Common myeloid progenitor, CD34-positive (primary cell): ENCODE measurements around the gene VWA5B2.
A peak's percentile ranks its signal among the peaks of the same experiment; 100 is the strongest.

Source experiments
- CTCF ChIA-PET: fragments of 350-600 bp; sonication (Branson Sonifier 250); formaldehyde crosslinking; loops from one replicate; lab custom pipeline; 2021; ENCODE audit warnings: antibody characterized with exemption; lab: Charles Lee
- POLR2A ChIA-PET: fragments of 350-600 bp; sonication (Branson Sonifier 250); formaldehyde crosslinking; loops from one replicate; lab custom pipeline; 2021; ENCODE audit warnings: antibody characterized with exemption; lab: Charles Lee
- DNase-seq, 3 donors: peaks; one replicate each; pipeline versions ENCODE4 v3.0.0 to v3.0.0-alpha.2; 2013
- H3K27ac ChIP-seq, 2 experiments: 1 replicate in 1 of 2; 2 replicates in 1 of 2; pipeline ENCODE4 v1.7.0; 2013; ENCODE audit warnings: inconsistent platforms in 2 of 2, low read length in 2 of 2, mild to moderate bottlenecking in 2 of 2, low read depth in 1 of 2, moderate library complexity in 1 of 2; ENCODE audit not compliant: severe bottlenecking in 2 of 2, insufficient read depth in 1 of 2, poor library complexity in 1 of 2
- H3K27me3 ChIP-seq, 5 experiments: replicated peaks in 2 of 5; 1 replicate in 3 of 5; 2 replicates in 2 of 5; pipeline versions ENCODE4 v1.6.1 to v1.7.0; 2013; ENCODE audit warnings: low read length in 4 of 5, mild to moderate bottlenecking in 2 of 5, moderate library complexity in 2 of 5, inconsistent platforms in 1 of 5; ENCODE audit not compliant: insufficient read depth in 5 of 5, control insufficient read depth in 4 of 5
- H3K36me3 ChIP-seq, 4 experiments: 1 replicate in 2 of 4; 2 replicates in 2 of 4; pipeline versions ENCODE4 v1.6.1 to v1.7.0; 2013; ENCODE audit warnings: low read length in 3 of 4, control low read depth in 1 of 4, mild to moderate bottlenecking in 1 of 4; ENCODE audit not compliant: control insufficient read depth in 4 of 4, insufficient read depth in 4 of 4
- H3K4me1 ChIP-seq, 4 experiments: 1 replicate in 3 of 4; 2 replicates in 1 of 4; pipeline versions ENCODE4 v1.6.1 to v1.7.1; 2013; ENCODE audit warnings: low read length in 3 of 4, mild to moderate bottlenecking in 3 of 4, control low read depth in 1 of 4, inconsistent platforms in 1 of 4, moderate library complexity in 1 of 4; ENCODE audit not compliant: control insufficient read depth in 4 of 4, insufficient read depth in 4 of 4; ENCODE audit errors: control extremely low read depth in 1 of 4
- H3K4me3 ChIP-seq, 7 experiments: 1 replicate in 4 of 7; 2 replicates in 3 of 7; pipeline versions ENCODE4 v1.5.1 to v1.7.0; 2013; ENCODE audit warnings: mild to moderate bottlenecking in 7 of 7, low read length in 6 of 7, moderate library complexity in 6 of 7, inconsistent platforms in 2 of 7, low read depth in 2 of 7, control low read depth in 1 of 7; ENCODE audit not compliant: insufficient read depth in 4 of 7, control insufficient read depth in 1 of 7; ENCODE audit errors: extremely low read depth in 1 of 7
- H3K9me3 ChIP-seq, 5 experiments: 1 replicate in 4 of 5; 2 replicates in 1 of 5; pipeline versions ENCODE4 v1.6.1 to v1.7.1; 2013; ENCODE audit warnings: low read length in 4 of 5, mild to moderate bottlenecking in 2 of 5, inconsistent platforms in 1 of 5, low read depth in 1 of 5, moderate library complexity in 1 of 5; ENCODE audit not compliant: control insufficient read depth in 4 of 5, insufficient read depth in 2 of 5; ENCODE audit errors: control extremely low read depth in 1 of 5
- WGBS: methylation state at CpG from one replicate; pipeline ENCODE4 v1.1.5; 2013; ENCODE audit not compliant: insufficient coverage; 5-methylcytosine and 5-hydroxymethylcytosine counted together

The VWA5B2 gene

GRCh38 chr3:184259396-184259877 lies 30.1 kb downstream of the VWA5B2 start:
- no peaks in the 10 kb centered on the region for H3K9me3 ChIP-seq
- H3K27me3 ChIP-seq = peaks cover 0 to 60% (median 17%) of the 10 kb centered on the region in 5 experiments
- H3K36me3 ChIP-seq = peaks cover 0 to 12% (median 7%) of the 10 kb centered on the region in 4 experiments
- H3K4me3 ChIP-seq = no peak overlapping the region
- peaks cover 0 to 28% (median 22%) of the 10 kb centered on the region in 4 experiments for H3K4me1 ChIP-seq
- DNase-seq = no peak
- POLR2A ChIA-PET = interaction anchor here (0.6 kb wide), 1 partner anchor 123 kb away, joined by 3 read pairs; no protein-coding TSS in a partner anchor
- 30% methylated on average over 10 of the region's 28 CpGs for WGBS
- no peak overlapping the region for H3K27ac ChIP-seq
- CTCF ChIA-PET = interaction anchor here (1.2 to 10.4 kb wide), 2 partner anchors 9 to 31 kb away, joined by 4 to 70 read pairs; partner anchors contain the start of genes EEF1AKMT4 and VWA5B2

- H3K27ac ChIP-seq = no peak overlapping the region
- peaks cover 6 to 65% (median 17%) of the 10 kb centered on the region in 5 experiments for H3K27me3 ChIP-seq
- H3K36me3 ChIP-seq = peaks cover 0 to 12% (median 7%) of the 10 kb centered on the region in 4 experiments
- ChIA-PET POLR2A (interaction anchor here (0.6 to 1.3 kb wide), 2 partner anchors 20 to 124 kb away, joined by 3 read pairs; no protein-coding TSS in a partner anchor), CTCF (interaction anchor here (0.7 to 1.2 kb wide), 4 partner anchors 9 to 355 kb away, joined by 3 to 4 read pairs (median 4); partner anchors contain the start of gene EEF1AKMT4)
- H3K4me1 ChIP-seq = peaks cover 0 to 28% (median 22%) of the 10 kb centered on the region in 4 experiments
- peak in 2 of 3 donors; percentile 61 to 68 for DNase-seq
- H3K9me3 ChIP-seq = no peaks in the 10 kb centered on the region
- 2% methylated on average over 66 of the region's 91 CpGs for WGBS
- H3K4me3 ChIP-seq = peak overlapping the region in 4 of 7 experiments; percentile 35 to 67 (median 58)
These were observed 30.7 kb downstream of the VWA5B2 start for GRCh38 chr3:184259878-184260723.

DNA sequence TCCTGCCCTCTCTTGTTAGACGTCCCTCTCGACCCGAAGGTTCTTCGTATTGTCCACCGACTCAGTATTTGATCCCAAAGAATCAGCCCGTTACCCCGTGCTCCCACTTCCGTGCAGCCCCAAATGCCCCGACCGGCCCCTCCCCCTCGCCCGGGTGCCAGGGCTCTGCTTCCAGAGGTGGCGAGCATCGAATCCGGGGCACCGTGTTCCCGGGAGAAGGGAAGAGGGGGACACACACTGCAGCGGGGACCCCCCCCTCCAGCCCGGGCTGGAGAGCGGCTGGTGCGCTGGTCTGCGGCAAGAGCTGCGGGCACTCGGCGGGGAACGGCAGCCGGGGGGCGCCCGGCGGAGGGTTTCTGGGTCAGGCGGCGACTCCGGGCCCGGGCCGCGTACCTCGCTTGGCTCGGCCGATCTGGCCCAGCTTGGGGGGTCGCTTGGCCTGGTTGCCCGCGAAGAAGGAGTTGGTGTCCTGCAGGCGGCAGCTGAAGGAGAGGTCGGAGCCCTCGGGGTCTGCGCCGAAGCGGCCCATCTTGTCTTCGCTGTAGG lies 31.4 kb downstream of the VWA5B2 start:
- H3K4me1 ChIP-seq = peaks cover 0 to 28% (median 22%) of the 10 kb centered on the region in 4 experiments
- H3K36me3 ChIP-seq = peaks cover 0 to 12% (median 7%) of the 10 kb centered on the region in 4 experiments
- CTCF ChIA-PET = interaction anchor here (0.7 to 1.2 kb wide), 5 partner anchors 8 to 356 kb away, joined by 3 to 4 read pairs (median 3); no protein-coding TSS in a partner anchor
- WGBS = 2% methylated on average over 31 of the region's 49 CpGs
- peaks cover 7 to 65% (median 18%) of the 10 kb centered on the region in 5 experiments for H3K27me3 ChIP-seq
- POLR2A ChIA-PET = interaction anchor here (1.3 kb wide), 1 partner anchor 20 kb away, joined by 3 read pairs; no protein-coding TSS in a partner anchor
- peak in 1 of 3 donors; percentile 22 for DNase-seq
- H3K9me3 ChIP-seq = no peaks in the 10 kb centered on the region
- peak overlapping the region in 5 of 7 experiments; percentile 0 to 67 (median 53) for H3K4me3 ChIP-seq
- H3K27ac ChIP-seq = no peak overlapping the region

GRCh38 chr3:184261270-184261853 lies 32.0 kb downstream of the VWA5B2 start, which contains the start of gene CAMK2N2:
CAMK2N2 (minus strand) TSS chr3:184261553; CDS start chr3:184261285, 268 bp downstream.
- ChIA-PET CTCF (interaction anchor here (1.0 to 1.2 kb wide), 3 partner anchors 23 to 33 kb away, joined by 3 to 5 read pairs (median 3); no protein-coding TSS in a partner anchor), POLR2A (interaction anchor here (0.6 to 1.2 kb wide), 2 partner anchors 21 to 684 kb away, joined by 3 to 4 read pairs; no protein-coding TSS in a partner anchor)
- peaks cover 0 to 28% (median 22%) of the 10 kb centered on the region in 4 experiments for H3K4me1 ChIP-seq
- H3K36me3 ChIP-seq = peaks cover 0 to 12% (median 7%) of the 10 kb centered on the region in 4 experiments
- 0% methylated on average over 42 of the region's 67 CpGs for WGBS
- no peak within 1 kb of the TSS for H3K27ac ChIP-seq
- peaks cover 7 to 65% (median 18%) of the 10 kb centered on the region in 5 experiments for H3K27me3 ChIP-seq
- peak within 1 kb of the TSS in 6 of 7 experiments; percentile 0 to 67 (median 54) for H3K4me3 ChIP-seq
- no peaks in the 10 kb centered on the region for H3K9me3 ChIP-seq
- peak in 1 of 3 donors; percentile 41 for DNase-seq

DNA sequence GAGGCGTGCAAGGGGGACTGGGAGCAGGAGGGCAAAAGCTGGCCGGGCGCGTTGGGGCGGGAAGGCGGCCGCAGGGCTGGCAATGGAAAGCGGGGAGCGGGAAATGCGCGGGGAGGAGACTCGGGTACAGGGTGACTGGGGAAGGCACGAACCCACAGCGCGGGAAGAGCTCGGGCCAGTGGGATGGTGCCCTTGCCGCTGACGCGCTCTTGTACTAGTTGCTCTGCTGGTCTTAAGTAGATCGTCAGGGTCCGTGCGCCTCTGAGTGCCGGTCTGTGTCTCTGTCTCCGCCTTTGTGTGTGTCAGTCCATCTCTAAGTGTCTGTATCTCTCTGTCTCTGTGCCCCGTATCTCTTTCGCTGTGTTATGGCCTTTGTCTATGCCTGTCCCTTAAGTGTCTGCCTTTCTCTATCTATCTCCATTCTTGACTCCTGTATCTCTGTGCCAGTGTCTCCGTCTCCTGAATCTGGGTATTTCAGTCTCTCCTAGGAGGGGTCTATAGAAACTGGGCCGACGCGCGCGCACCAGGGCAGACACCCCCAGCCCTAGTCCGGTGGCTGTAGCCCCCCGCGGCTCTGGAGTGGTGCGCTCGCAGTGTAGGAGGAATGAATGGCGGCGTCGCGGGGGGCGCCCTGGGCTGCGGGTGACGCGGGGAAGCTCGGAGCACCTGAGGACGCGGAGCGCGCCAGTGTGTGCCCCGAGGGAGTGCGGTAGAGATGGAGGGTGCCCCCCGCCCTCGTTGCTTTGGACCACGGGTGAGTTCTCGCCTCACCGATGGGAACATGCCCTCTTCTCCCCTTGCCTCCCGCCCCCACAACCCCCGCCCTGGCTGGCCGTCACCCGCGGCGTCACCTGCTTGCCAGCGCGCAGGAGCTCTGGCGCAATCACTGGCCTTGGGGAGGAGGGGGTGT lies 32.7 kb downstream of the VWA5B2 start:
- POLR2A ChIA-PET = interaction anchor here (0.6 to 1.2 kb wide), 2 partner anchors 22 to 685 kb away, joined by 3 to 4 read pairs; no protein-coding TSS in a partner anchor
- peak overlapping the region in 5 of 7 experiments; percentile 40 to 57 (median 49) for H3K4me3 ChIP-seq
- peaks cover 0 to 28% (median 22%) of the 10 kb centered on the region in 4 experiments for H3K4me1 ChIP-seq
- H3K27me3 ChIP-seq = peaks cover 7 to 66% (median 18%) of the 10 kb centered on the region in 5 experiments
- peaks cover 0 to 12% (median 7%) of the 10 kb centered on the region in 4 experiments for H3K36me3 ChIP-seq
- CTCF ChIA-PET = interaction anchor here (1.0 to 1.2 kb wide), 3 partner anchors 24 to 34 kb away, joined by 3 to 5 read pairs (median 3); no protein-coding TSS in a partner anchor
- no peak overlapping the region for H3K27ac ChIP-seq
- H3K9me3 ChIP-seq = no peaks in the 10 kb centered on the region
- 4% methylated on average over 52 of the region's 66 CpGs for WGBS
- peak in 2 of 3 donors; percentile 59 for DNase-seq
